ENCODE results near the gene TEAD4. TPM values are rescaled to one million over a fixed set of nuclear protein-coding genes. Genes with fewer than 3 reads are reported as not detected.

TEAD4 gene
- total RNA-seq (2022; extraction: Qiagen RNA extraction) = 41.8 to 46.4 TPM (median 46.1 TPM) in 5 replicates

GRCh38 chr12:2959192-2959504, at the start of gene TEAD4:
TSS of gene TEAD4 (plus strand) at chr12:2959397.

GRCh38 chr12:3076730-3077571, 117.8 kb downstream of the TEAD4 start, which contains the start of gene TSPAN9:
TSS of gene TSPAN9 (plus strand) at chr12:3077379. CDS start at chr12:3201194, 123,815 bp downstream.

Other genes starting within 250 kb of the TEAD4 start
- gene FKBP4, start 164.4 kb upstream of the TEAD4 start, total RNA-seq (2022; extraction: Qiagen RNA extraction) = 90.9 to 103 TPM (median 98.7 TPM) in 5 replicates
- 13.3 to 16.5 TPM (median 14.6 TPM) in 5 replicates for gene ITFG2, start 146.7 kb upstream of the TEAD4 start, total RNA-seq (2022; extraction: Qiagen RNA extraction)
- gene NRIP2, start 124.4 kb upstream of the TEAD4 start, total RNA-seq (2022; extraction: Qiagen RNA extraction) = not detected in 5 replicates
- gene TEX52, start 102.4 kb upstream of the TEAD4 start, total RNA-seq (2022; extraction: Qiagen RNA extraction) = not detected in 5 replicates
- gene FOXM1, start 82.2 kb upstream of the TEAD4 start, total RNA-seq (2022; extraction: Qiagen RNA extraction) = 84.5 to 96.5 TPM (median 91.4 TPM) in 5 replicates
- 42.0 to 50.7 TPM (median 47.4 TPM) in 5 replicates for gene RHNO1, start 82.2 kb upstream of the TEAD4 start, total RNA-seq (2022; extraction: Qiagen RNA extraction)
- 14.6 to 22.7 TPM (median 19.0 TPM) in 5 replicates for gene TULP3, start 68.5 kb upstream of the TEAD4 start, total RNA-seq (2022; extraction: Qiagen RNA extraction)
- 49.5 to 68.9 TPM (median 57.9 TPM) in 5 replicates for gene TSPAN9, start 118.0 kb downstream of the TEAD4 start, total RNA-seq (2022; extraction: Qiagen RNA extraction)